Measurements from ENCODE around the gene NHLRC3. TPM values are rescaled to one million over a fixed set of nuclear protein-coding genes. Genes with fewer than 3 reads are reported as not detected.

The NHLRC3 gene
- polyA plus RNA-seq, 2 of the 4 experiments (the other 2 are of a cell fraction): 8.2 to 13.7 TPM

DNA sequence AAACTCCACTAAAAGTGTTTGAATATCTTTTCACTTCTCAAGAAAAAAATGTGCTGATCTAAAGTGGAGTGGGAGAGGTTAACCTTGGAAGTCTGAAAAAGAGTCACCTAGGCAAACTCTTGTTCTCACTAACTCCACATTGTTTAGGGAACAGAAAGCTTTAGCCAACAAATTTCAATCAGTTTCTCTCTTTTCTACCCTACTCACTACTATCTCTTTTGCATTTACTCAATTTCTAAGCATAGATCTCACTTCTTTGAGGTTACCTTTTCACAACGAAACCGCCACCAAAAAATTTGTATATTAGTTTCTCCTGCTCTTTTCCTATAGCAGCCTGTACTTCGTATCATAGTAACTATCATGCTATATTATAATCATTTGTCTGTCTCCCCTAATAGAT is 6.3 kb downstream of the NHLRC3 start:
- POLR2A ChIA-PET: no interaction called here
- H3K9me3 ChIP-seq: no peaks in the 10 kb centered on the region
- H3K4me3 ChIP-seq: no peak overlapping the region
- CTCF ChIA-PET: no interaction called here
- TF ChIP-seq MAZ (IDR thresholded peaks at IDR 0.05; ENCODE audit: borderline replicate concordance, low read depth, low read length) (no peak), RARB (CRISPR knock-in tag; IDR thresholded peaks at IDR 0.05) (no peak), FOSB (CRISPR knock-in tag; IDR thresholded peaks at IDR 0.05) (no peak), RNF2 (IDR thresholded peaks at IDR 0.05; ENCODE audit: borderline replicate concordance, low read depth) (no peak), EHF (CRISPR knock-in tag; IDR thresholded peaks at IDR 0.05) (no peak), MAX (IDR thresholded peaks at IDR 0.05) (no peak), CHD4 (IDR thresholded peaks at IDR 0.05; ENCODE audit: borderline replicate concordance) (no peak), MAFK (IDR thresholded peaks at IDR 0.05; ENCODE audit: partially characterized antibody) (no peak), KDM5A (IDR thresholded peaks at IDR 0.05) (no peak), ZSCAN20 (CRISPR knock-in tag; IDR thresholded peaks at IDR 0.05) (no peak), USF2 (IDR thresholded peaks at IDR 0.05) (no peak), PHF8 (IDR thresholded peaks at IDR 0.05; ENCODE audit: borderline replicate concordance, low read depth) (no peak), HOXB5 (CRISPR knock-in tag; IDR thresholded peaks at IDR 0.05) (no peak), ATOH8 (CRISPR knock-in tag; IDR thresholded peaks at IDR 0.05; ENCODE audit: low read depth) (no peak), HEYL (CRISPR knock-in tag; IDR thresholded peaks at IDR 0.05) (no peak), HMGXB4 (CRISPR knock-in tag; IDR thresholded peaks at IDR 0.05; ENCODE audit: borderline replicate concordance) (no peak), HOXB13 (CRISPR knock-in tag; IDR thresholded peaks at IDR 0.05; ENCODE audit: low read depth) (no peak)
- ATAC-seq: no peak
- no peak for FAIRE-seq
- H3K4me2 ChIP-seq: no peak overlapping the region
- peaks cover under 1% of the 10 kb centered on the region; the same call in 1 of the 3 replicates for H3K4me1 ChIP-seq
- H3K27ac ChIP-seq: no peak overlapping the region
- 92% methylated on average over 3 of the region's 3 CpGs for WGBS (ENCODE audit: missing lambda C conversion rate)
- DNase-seq (ENCODE audit: low read depth in 1 of 2, low spot score in 1 of 2): no peak

GRCh38 chr13:39047560-39047959 is 9.3 kb downstream of the NHLRC3 start:
- ChIA-PET POLR2A (no interaction called here), CTCF (no interaction called here)
- ATAC-seq: no peak
- TF ChIP-seq EP300 (IDR thresholded peaks at IDR 0.05) (no peak), NPAS2 (CRISPR knock-in tag; IDR thresholded peaks at IDR 0.05; ENCODE audit: borderline replicate concordance) (no peak), HOXB5 (CRISPR knock-in tag; IDR thresholded peaks at IDR 0.05) (no peak), JUNB (IDR thresholded peaks at IDR 0.05) (no peak), MYC (IDR thresholded peaks at IDR 0.05; ENCODE audit: borderline replicate concordance, low read length) (no peak), RARB (CRISPR knock-in tag; IDR thresholded peaks at IDR 0.05) (no peak), CEBPB (IDR thresholded peaks at IDR 0.05) (no peak), HDAC2 (IDR thresholded peaks at IDR 0.05) (no peak), FOSL2 (IDR thresholded peaks at IDR 0.05) (no peak), FOSL2 (CRISPR knock-in tag; IDR thresholded peaks at IDR 0.05) (no peak), HES2 (IDR thresholded peaks at IDR 0.05) (no peak), HOXA7 (CRISPR knock-in tag; IDR thresholded peaks at IDR 0.05) (no peak), CHD4 (IDR thresholded peaks at IDR 0.05; ENCODE audit: borderline replicate concordance) (no peak), BHLHE40 (IDR thresholded peaks at IDR 0.05; ENCODE audit: low read depth, low read length) (no peak)
- TF ChIP-seq, protein P1, sequence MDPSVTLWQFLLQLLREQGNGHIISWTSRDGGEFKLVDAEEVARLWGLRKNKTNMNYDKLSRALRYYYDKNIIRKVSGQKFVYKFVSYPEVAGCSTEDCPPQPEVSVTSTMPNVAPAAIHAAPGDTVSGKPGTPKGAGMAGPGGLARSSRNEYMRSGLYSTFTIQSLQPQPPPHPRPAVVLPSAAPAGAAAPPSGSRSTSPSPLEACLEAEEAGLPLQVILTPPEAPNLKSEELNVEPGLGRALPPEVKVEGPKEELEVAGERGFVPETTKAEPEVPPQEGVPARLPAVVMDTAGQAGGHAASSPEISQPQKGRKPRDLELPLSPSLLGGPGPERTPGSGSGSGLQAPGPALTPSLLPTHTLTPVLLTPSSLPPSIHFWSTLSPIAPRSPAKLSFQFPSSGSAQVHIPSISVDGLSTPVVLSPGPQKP (IDR thresholded peaks at IDR 0.05; ENCODE audit: low read depth, low read length): no peak
- TF ChIP-seq, protein P2, sequence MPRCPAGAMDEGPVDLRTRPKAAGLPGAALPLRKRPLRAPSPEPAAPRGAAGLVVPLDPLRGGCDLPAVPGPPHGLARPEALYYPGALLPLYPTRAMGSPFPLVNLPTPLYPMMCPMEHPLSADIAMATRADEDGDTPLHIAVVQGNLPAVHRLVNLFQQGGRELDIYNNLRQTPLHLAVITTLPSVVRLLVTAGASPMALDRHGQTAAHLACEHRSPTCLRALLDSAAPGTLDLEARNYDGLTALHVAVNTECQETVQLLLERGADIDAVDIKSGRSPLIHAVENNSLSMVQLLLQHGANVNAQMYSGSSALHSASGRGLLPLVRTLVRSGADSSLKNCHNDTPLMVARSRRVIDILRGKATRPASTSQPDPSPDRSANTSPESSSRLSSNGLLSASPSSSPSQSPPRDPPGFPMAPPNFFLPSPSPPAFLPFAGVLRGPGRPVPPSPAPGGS (IDR thresholded peaks at IDR 0.05): no peak
- Histone ChIP-seq H3K4me3 (no peak overlapping the region), H3K4me1 (no peaks in the 10 kb centered on the region), H3K4me2 (no peak overlapping the region), H3K9me3 (no peaks in the 10 kb centered on the region), H3K27ac (no peak overlapping the region)
- no peak for DNase-seq (ENCODE audit: low read depth in 1 of 2, low spot score in 1 of 2)
- 40% methylated on average over 2 of the region's 2 CpGs for WGBS (ENCODE audit: missing lambda C conversion rate)
- no peak for FAIRE-seq

All from A549 (cell line).